ENCODE results near the gene TMEM208. TPM values are rescaled to one million over a fixed set of nuclear protein-coding genes. Genes with fewer than 3 reads are reported as not detected.

The TMEM208 gene
- total RNA-seq, 4 donors from 2014 or later: 14.7 to 35.8 (median 29.2) TPM

GRCh38 chr16:67181346-67181745, 45.6 kb upstream of the TMEM208 start:
- Histone ChIP-seq H3K27ac (peak overlapping the region in 3 of 4 donors; percentile 38 to 57 (median 51)), H3K36me3 (no peaks in the 10 kb centered on the region), H3K9me3 (no peaks in the 10 kb centered on the region), H3K4me3 (no peak overlapping the region), H3K27me3 (no peaks in the 10 kb centered on the region), H3K4me1 (peaks cover 30 to 37% of the 10 kb centered on the region in 2 donors)
- TF ChIP-seq, protein P1, sequence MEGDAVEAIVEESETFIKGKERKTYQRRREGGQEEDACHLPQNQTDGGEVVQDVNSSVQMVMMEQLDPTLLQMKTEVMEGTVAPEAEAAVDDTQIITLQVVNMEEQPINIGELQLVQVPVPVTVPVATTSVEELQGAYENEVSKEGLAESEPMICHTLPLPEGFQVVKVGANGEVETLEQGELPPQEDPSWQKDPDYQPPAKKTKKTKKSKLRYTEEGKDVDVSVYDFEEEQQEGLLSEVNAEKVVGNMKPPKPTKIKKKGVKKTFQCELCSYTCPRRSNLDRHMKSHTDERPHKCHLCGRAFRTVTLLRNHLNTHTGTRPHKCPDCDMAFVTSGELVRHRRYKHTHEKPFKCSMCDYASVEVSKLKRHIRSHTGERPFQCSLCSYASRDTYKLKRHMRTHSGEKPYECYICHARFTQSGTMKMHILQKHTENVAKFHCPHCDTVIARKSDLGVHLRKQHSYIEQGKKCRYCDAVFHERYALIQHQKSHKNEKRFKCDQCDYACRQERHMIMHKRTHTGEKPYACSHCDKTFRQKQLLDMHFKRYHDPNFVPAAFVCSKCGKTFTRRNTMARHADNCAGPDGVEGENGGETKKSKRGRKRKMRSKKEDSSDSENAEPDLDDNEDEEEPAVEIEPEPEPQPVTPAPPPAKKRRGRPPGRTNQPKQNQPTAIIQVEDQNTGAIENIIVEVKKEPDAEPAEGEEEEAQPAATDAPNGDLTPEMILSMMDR (IDR thresholded peaks at IDR 0.05 in 4 of 5, conservative IDR thresholded peaks at IDR 0.05 in 1 of 5): no peak
- no peak for DNase-seq
- no peak for ATAC-seq
- in situ Hi-C loops (cut with MboI; ENCODE audit: low sequenced_read_pairs in 4 of 4): no loop called here
- intact Hi-C loops (cut with DNase I; ENCODE audit: low total_unique reads): no loop called here

GRCh38 chr16:67182288-67182687, 44.6 kb upstream of the TMEM208 start:
- no peak for DNase-seq
- no peaks in the 10 kb centered on the region for H3K36me3 ChIP-seq
- intact Hi-C loops (cut with DNase I; ENCODE audit: low total_unique reads): no loop called here
- TF ChIP-seq POLR2A (IDR thresholded peaks at IDR 0.05): no peak
- TF ChIP-seq, protein P1 (IDR thresholded peaks at IDR 0.05 in 4 of 5, conservative IDR thresholded peaks at IDR 0.05 in 1 of 5): no peak
- H3K27ac ChIP-seq: peak overlapping the region in 1 of 4 donors; percentile 57
- H3K9me3 ChIP-seq: no peaks in the 10 kb centered on the region
- no peak overlapping the region for H3K4me3 ChIP-seq
- H3K27me3 ChIP-seq: no peaks in the 10 kb centered on the region
- H3K4me1 ChIP-seq: peaks cover 30 to 37% of the 10 kb centered on the region in 2 donors
- in situ Hi-C loops (cut with MboI; ENCODE audit: low sequenced_read_pairs in 4 of 4): no loop called here
- no peak for ATAC-seq

DNA sequence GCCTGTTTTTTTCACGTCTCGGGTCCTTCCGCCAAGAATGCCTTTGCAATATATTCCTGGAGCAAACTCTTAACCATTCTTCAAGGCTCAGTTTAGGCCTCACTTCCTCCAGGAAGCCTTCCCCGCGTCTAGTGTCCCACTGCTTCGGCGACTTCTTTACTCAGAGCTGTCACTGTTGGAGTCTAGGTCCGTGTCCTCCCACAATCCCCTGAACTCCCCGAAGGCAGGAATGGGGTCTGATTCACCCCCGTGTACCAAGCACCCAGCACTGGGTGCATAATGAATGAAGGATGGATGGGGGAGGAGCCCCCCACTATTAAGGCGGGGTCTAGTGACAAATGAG, 43.7 kb upstream of the TMEM208 start:
- in situ Hi-C loops (cut with MboI; ENCODE audit: low sequenced_read_pairs in 4 of 4): no loop called here
- no peak for TF ChIP-seq POLR2A (IDR thresholded peaks at IDR 0.05)
- TF ChIP-seq, protein P1 (IDR thresholded peaks at IDR 0.05 in 4 of 5, conservative IDR thresholded peaks at IDR 0.05 in 1 of 5): no peak
- H3K36me3 ChIP-seq: no peaks in the 10 kb centered on the region
- no peak for ATAC-seq
- H3K27ac ChIP-seq: peak overlapping the region; percentile 85 to 97 (median 95)
- no peak for DNase-seq
- H3K4me1 ChIP-seq: peaks cover 21 to 31% of the 10 kb centered on the region in 2 donors
- intact Hi-C loops (cut with DNase I; ENCODE audit: low total_unique reads): no loop called here
- no peaks in the 10 kb centered on the region for H3K27me3 ChIP-seq
- H3K4me3 ChIP-seq: peak overlapping the region; percentile 65 to 88 (median 70)
- no peaks in the 10 kb centered on the region for H3K9me3 ChIP-seq

DNA sequence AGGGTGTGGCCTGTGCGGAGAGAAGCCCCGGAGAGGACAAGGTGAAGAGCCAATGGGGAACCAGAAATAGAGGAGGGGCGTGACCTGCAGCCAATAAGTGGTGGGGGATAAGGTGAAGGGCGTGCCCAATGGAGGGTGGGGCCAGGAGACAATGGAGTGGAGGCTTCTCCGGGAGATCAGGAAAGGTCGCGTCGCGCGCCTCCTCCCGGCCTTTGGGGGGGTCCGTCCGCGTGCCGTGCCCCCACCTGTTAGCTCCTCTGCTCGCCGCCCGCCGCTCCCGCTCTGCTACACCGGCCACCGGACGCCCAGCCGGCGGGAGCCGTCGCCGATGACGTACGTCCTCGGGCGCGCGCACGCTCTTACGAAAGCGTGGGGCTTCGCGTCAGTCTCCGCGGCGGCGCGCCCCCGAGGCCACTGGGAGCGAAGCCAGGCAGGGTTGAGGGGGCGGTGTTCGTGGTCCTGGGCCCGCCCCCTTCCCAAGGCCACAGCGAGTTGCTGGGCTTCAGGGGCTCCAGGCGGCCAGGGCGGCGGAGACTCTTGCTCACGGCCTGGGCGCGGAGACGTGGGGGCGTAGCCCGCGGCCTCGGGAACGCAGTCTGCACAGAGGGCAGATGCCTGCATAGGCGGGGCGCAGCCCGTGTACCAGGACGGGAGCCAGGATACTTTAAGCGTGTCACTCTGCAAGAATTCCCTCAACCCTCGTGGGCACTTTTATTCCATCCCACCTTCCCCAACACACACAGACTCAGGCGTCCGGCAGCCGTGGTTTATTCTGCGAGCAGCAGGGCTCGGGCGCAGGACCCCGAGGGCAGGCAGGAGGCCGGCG, 43.1 kb upstream of the TMEM208 start, which contains the start of gene MATCAP1:
TSS of gene MATCAP1 (minus strand) at position 337 of the 826 bp plus-strand sequence. CDS start 3,353 bp downstream, outside the sequence.
- in situ Hi-C loops (cut with MboI; ENCODE audit: low sequenced_read_pairs in 4 of 4): no loop called here
- peaks cover 15 to 31% of the 10 kb centered on the region in 2 donors for H3K4me1 ChIP-seq
- no peaks in the 10 kb centered on the region for H3K9me3 ChIP-seq
- peak within 1 kb of the TSS; percentile 85 to 97 (median 95) for H3K27ac ChIP-seq
- H3K36me3 ChIP-seq: no peaks in the 10 kb centered on the region
- intact Hi-C loops (cut with DNase I; ENCODE audit: low total_unique reads): loop anchor here (1.0 kb wide), 1 partner anchor 25 kb away; the partner anchor contains the start of genes FBXL8 and TRADD
- TF ChIP-seq POLR2A (IDR thresholded peaks at IDR 0.05): peak; percentile 61 to 63
- TF ChIP-seq, protein P1 (IDR thresholded peaks at IDR 0.05 in 4 of 5, conservative IDR thresholded peaks at IDR 0.05 in 1 of 5): no peak
- ATAC-seq: peak; percentile 93 to 96
- DNase-seq: peak; percentile 95 to 97
- peak within 1 kb of the TSS; percentile 65 to 88 (median 70) for H3K4me3 ChIP-seq
- no peaks in the 10 kb centered on the region for H3K27me3 ChIP-seq

Data from gastrocnemius medialis (tissue), 4 donors.